ENCODE data around the gene XG.

Gene XG

GRCh38 chrX:2712890-2713840, 38.7 kb upstream of the XG start:
- no peak for DNase-seq (ENCODE audit: low read depth)
- H3K4me3 ChIP-seq (ENCODE audit: low read depth, low read length): no peak overlapping the region
- TF ChIP-seq CTCF (IDR thresholded peaks at IDR 0.05; ENCODE audit: low read depth, low read length) (no peak), MAX (IDR thresholded peaks at IDR 0.05; ENCODE audit: low read depth, low read length) (no peak), POLR2A (IDR thresholded peaks at IDR 0.05; ENCODE audit: extremely low read depth, insufficient read length) (no peak)

GRCh38 chrX:2714551-2714950, 37.3 kb upstream of the XG start:
- H3K4me3 ChIP-seq (ENCODE audit: low read depth, low read length): no peak overlapping the region
- no peak for TF ChIP-seq MAX (IDR thresholded peaks at IDR 0.05; ENCODE audit: low read depth, low read length)
- TF ChIP-seq MYC (IDR thresholded peaks at IDR 0.05; ENCODE audit: low read depth, low read length): no peak
- no peak for TF ChIP-seq POLR2A (IDR thresholded peaks at IDR 0.05; ENCODE audit: extremely low read depth, insufficient read length)
- TF ChIP-seq CTCF (IDR thresholded peaks at IDR 0.05; ENCODE audit: low read depth, low read length): no peak
- DNase-seq (ENCODE audit: low read depth): no peak

- H3K4me3 ChIP-seq (ENCODE audit: low read depth, low read length): no peak overlapping the region
- DNase-seq (ENCODE audit: low read depth): no peak
- TF ChIP-seq MYC (IDR thresholded peaks at IDR 0.05; ENCODE audit: low read depth, low read length) (no peak), POLR2A (IDR thresholded peaks at IDR 0.05; ENCODE audit: extremely low read depth, insufficient read length) (no peak), MAX (IDR thresholded peaks at IDR 0.05; ENCODE audit: low read depth, low read length) (no peak), CTCF (IDR thresholded peaks at IDR 0.05; ENCODE audit: low read depth, low read length) (no peak)
Observed at GRCh38 chrX:2715066-2715600, 36.7 kb upstream of the XG start.

GRCh38 chrX:2717312-2717711, 34.5 kb upstream of the XG start:
- no peak for DNase-seq (ENCODE audit: low read depth)
- H3K4me3 ChIP-seq (ENCODE audit: low read depth, low read length): no peak overlapping the region
- TF ChIP-seq POLR2A (IDR thresholded peaks at IDR 0.05; ENCODE audit: extremely low read depth, insufficient read length) (no peak), CTCF (IDR thresholded peaks at IDR 0.05; ENCODE audit: low read depth, low read length) (no peak), MAX (IDR thresholded peaks at IDR 0.05; ENCODE audit: low read depth, low read length) (no peak), MYC (IDR thresholded peaks at IDR 0.05; ENCODE audit: low read depth, low read length) (no peak)

GRCh38 chrX:2718821-2719220, 33.0 kb upstream of the XG start:
- no peak overlapping the region for H3K4me3 ChIP-seq (ENCODE audit: low read depth, low read length)
- no peak for DNase-seq (ENCODE audit: low read depth)
- TF ChIP-seq MAX (IDR thresholded peaks at IDR 0.05; ENCODE audit: low read depth, low read length) (no peak), POLR2A (IDR thresholded peaks at IDR 0.05; ENCODE audit: extremely low read depth, insufficient read length) (no peak), MYC (IDR thresholded peaks at IDR 0.05; ENCODE audit: low read depth, low read length) (no peak), CTCF (IDR thresholded peaks at IDR 0.05; ENCODE audit: low read depth, low read length) (no peak)
